Medulla oblongata (tissue), 1 donor: Measurements from ENCODE around the gene ZNF701.
"Not testable (repeated sequence)": the region's sequence is repeated elsewhere in the genome, so short reads cannot be mapped to it uniquely, and the experiment has no call there.

Source experiments
- DNase-seq: peaks from one replicate; pipeline ENCODE4 v3.0.0-alpha.2; 2015; ENCODE audit errors: extremely low spot score

Gene ZNF701

GRCh38 chr19:52566121-52566520 is 4.0 kb upstream of the ZNF701 start:
- no peak for DNase-seq

GRCh38 chr19:52566588-52566987 is 3.5 kb upstream of the ZNF701 start:
- no peak for DNase-seq

GRCh38 chr19:52567921-52568320 is 2.2 kb upstream of the ZNF701 start:
- DNase-seq, result no peak

GRCh38 chr19:52569638-52569999 is 468 bp upstream of the ZNF701 start:
- not testable (repeated sequence) for DNase-seq

- DNase-seq, result no peak
These were observed 14.8 kb downstream of the ZNF701 start for GRCh38 chr19:52584736-52585440.

- no peak for DNase-seq
These were observed 15.5 kb downstream of the ZNF701 start for GRCh38 chr19:52585604-52586003.

- no peak for DNase-seq
These were observed 20.6 kb downstream of the ZNF701 start for GRCh38 chr19:52590728-52591127.

- no peak for DNase-seq
These were observed 22.2 kb downstream of the ZNF701 start for GRCh38 chr19:52592301-52592700.

- not testable (repeated sequence) for DNase-seq
These were observed 23.4 kb downstream of the ZNF701 start for GRCh38 chr19:52593441-52593840.

GRCh38 chr19:52599241-52599640 is 29.2 kb downstream of the ZNF701 start:
- DNase-seq, result no peak

- DNase-seq, result peak; percentile 2
These were observed 30.5 kb downstream of the ZNF701 start for GRCh38 chr19:52600639-52601024.

- peak; percentile 83 for DNase-seq
These were observed 31.2 kb downstream of the ZNF701 start for GRCh38 chr19:52601025-52601973.

- peak; percentile 25 for DNase-seq
These were observed 31.9 kb downstream of the ZNF701 start for GRCh38 chr19:52601974-52602366.

GRCh38 chr19:52602941-52603340 is 32.9 kb downstream of the ZNF701 start:
- DNase-seq, result no peak

GRCh38 chr19:52603558-52604207 is 33.6 kb downstream of the ZNF701 start:
- no peak for DNase-seq

- DNase-seq, result no peak
These were observed 43.3 kb downstream of the ZNF701 start for GRCh38 chr19:52613299-52613906.

- no peak for DNase-seq
These were observed 51.3 kb downstream of the ZNF701 start for GRCh38 chr19:52621376-52621775.

GRCh38 chr19:52622261-52622660 is 52.2 kb downstream of the ZNF701 start:
- DNase-seq, result no peak

GRCh38 chr19:52626915-52627314 is 56.8 kb downstream of the ZNF701 start:
- no peak for DNase-seq

- not testable (repeated sequence) for DNase-seq
These were observed 57.4 kb downstream of the ZNF701 start for GRCh38 chr19:52627441-52627840.

- DNase-seq, result no peak
These were observed 65.9 kb downstream of the ZNF701 start for GRCh38 chr19:52635786-52636570.
